Thyroid gland (tissue), 4 donors: Measurements from ENCODE around the gene VWA3B. TPM values are rescaled to one million over a fixed set of nuclear protein-coding genes. Genes with fewer than 3 reads are reported as not detected.

Experiments
- DNase-seq, 2 donors: peaks; one replicate each; pipeline ENCODE4 v3.0.0-alpha.2; 2019
- H3K27ac ChIP-seq, 3 donors: fragments of 200-600 bp; sonication (generic); 1 replicate in 2 of 3; 2 replicates in 1 of 3; pipeline ENCODE4 v1.5.1; 2016 to 2019; ENCODE audit warnings: mild to moderate bottlenecking in 1 of 3, moderate library complexity in 1 of 3
- H3K27me3 ChIP-seq: fragments of 200-600 bp; sonication (generic); one replicate; pipeline ENCODE4 v1.5.1; 2019
- H3K36me3 ChIP-seq, 2 donors: fragments of 200-600 bp; sonication (generic); one replicate each; pipeline ENCODE4 v1.5.1; 2016 to 2019
- H3K4me1 ChIP-seq, 2 donors: fragments of 200-600 bp; sonication (generic); one replicate each; pipeline ENCODE4 v1.5.1; 2017 to 2019
- H3K4me3 ChIP-seq, 3 donors: fragments of 200-600 bp; sonication (generic); replicated peaks in 1 of 3; 1 replicate in 2 of 3; 2 replicates in 1 of 3; pipeline ENCODE4 v1.5.1; 2016; ENCODE audit warnings: mild to moderate bottlenecking in 1 of 3
- H3K9me3 ChIP-seq: fragments of 200-600 bp; sonication (generic); one replicate; pipeline ENCODE4 v1.5.1; 2017
- POLR2A ChIP-seq, 2 donors: fragments of 450-650 bp; IDR thresholded peaks; one replicate each; pipeline ENCODE4 v1.6.1; 2017; ENCODE audit warnings: antibody characterized with exemption in 2 of 2, mild to moderate bottlenecking in 2 of 2, moderate library complexity in 1 of 2
- WGBS, 2 donors: methylation state at CpG; one replicate each; pipeline ENCODE4 v1.1.5; 2017; 5-methylcytosine and 5-hydroxymethylcytosine counted together
- intact Hi-C: fragments of 100-400 bp; cut with DNase I; formaldehyde crosslinking; loops from one replicate; pipeline ENCODE4 v1.15.1; 2023
- total RNA-seq, 4 donors: library from RNA; depleted of rRNA; stranded (reverse); fragments of >200 nt; gene quantifications; one replicate each; pipeline ENCODE4 v1.2.3, GENCODE V29; 2016
- TF ChIP-seq, protein P1 (sequence below), 6 experiments: fragments of 200-600 bp in 3 of 6; fragments of 450-650 bp in 3 of 6; sonication (generic) in 3 of 6; IDR thresholded peaks; one replicate each; pipeline ENCODE4 v1.5.1; 2016 to 2019; ENCODE audit warnings: antibody characterized with exemption in 6 of 6, mild to moderate bottlenecking in 2 of 6, inconsistent platforms in 1 of 6, moderate library complexity in 1 of 6

The VWA3B gene
- total RNA-seq, 4 donors from 2014 or later = 0.81 TPM; not detected in 3

DNA sequence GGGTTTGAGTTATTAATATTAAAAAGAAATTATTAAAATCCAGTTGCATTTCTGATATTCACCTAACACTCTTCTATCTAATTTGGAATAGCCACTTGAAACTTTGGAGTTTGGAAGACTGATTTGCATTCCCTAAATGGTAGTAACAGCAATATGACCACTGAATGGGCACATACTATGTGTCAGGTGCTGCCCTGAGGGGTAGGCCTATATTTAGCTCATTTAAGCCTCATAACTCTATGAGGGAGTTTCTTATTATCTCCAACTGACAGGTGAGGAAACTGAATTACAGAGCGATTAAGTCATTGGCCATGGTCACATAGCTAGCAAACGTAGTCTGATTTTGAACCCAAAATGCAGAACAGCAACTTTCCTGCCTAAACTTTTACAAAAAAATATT lies 77.3 kb downstream of the VWA3B start:
- TF ChIP-seq POLR2A (IDR thresholded peaks at IDR 0.05) = no peak
- TF ChIP-seq, protein P1, sequence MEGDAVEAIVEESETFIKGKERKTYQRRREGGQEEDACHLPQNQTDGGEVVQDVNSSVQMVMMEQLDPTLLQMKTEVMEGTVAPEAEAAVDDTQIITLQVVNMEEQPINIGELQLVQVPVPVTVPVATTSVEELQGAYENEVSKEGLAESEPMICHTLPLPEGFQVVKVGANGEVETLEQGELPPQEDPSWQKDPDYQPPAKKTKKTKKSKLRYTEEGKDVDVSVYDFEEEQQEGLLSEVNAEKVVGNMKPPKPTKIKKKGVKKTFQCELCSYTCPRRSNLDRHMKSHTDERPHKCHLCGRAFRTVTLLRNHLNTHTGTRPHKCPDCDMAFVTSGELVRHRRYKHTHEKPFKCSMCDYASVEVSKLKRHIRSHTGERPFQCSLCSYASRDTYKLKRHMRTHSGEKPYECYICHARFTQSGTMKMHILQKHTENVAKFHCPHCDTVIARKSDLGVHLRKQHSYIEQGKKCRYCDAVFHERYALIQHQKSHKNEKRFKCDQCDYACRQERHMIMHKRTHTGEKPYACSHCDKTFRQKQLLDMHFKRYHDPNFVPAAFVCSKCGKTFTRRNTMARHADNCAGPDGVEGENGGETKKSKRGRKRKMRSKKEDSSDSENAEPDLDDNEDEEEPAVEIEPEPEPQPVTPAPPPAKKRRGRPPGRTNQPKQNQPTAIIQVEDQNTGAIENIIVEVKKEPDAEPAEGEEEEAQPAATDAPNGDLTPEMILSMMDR (IDR thresholded peaks at IDR 0.05) = no peak
- Histone ChIP-seq H3K4me3 (no peak overlapping the region), H3K27me3 (no peaks in the 10 kb centered on the region), H3K36me3 (no peaks in the 10 kb centered on the region), H3K4me1 (no peaks in the 10 kb centered on the region), H3K9me3 (no peaks in the 10 kb centered on the region), H3K27ac (no peak overlapping the region)
- intact Hi-C loops = no loop called here
- 92 to 95% methylated on average over 2 of the region's 2 CpGs for WGBS, 2 donors
- DNase-seq = no peak

DNA sequence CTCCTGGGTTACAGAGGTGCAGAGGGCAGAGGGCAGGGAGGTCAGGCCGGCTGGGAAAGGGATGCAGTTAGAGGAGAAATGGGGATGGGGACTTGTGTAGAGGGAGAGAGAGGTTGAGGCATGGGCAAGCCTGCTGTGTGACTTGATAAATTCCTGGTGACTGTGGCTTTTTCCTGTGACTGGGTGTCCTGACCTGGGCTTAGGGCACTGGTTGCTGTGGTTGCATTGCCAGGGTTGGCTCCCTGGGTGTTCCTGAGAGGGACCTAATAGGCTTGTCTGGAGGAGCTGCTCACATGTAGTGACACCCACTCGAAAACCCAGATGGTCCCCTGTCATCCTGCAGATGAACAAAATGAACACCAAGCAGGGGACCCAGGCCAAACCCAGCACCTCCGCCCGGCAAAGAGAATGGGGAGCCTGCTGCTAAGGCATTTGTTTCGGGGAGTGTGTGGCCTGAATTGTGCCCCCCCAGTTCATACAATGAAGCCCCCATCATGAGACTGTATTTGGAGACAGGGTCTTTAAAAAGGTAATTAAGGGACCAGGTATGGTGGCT lies 78.6 kb downstream of the VWA3B start:
- no peak for TF ChIP-seq POLR2A (IDR thresholded peaks at IDR 0.05)
- TF ChIP-seq, protein P1 (IDR thresholded peaks at IDR 0.05) = no peak
- WGBS, 2 donors = 88 to 89% methylated on average over 5 of the region's 5 CpGs
- H3K27ac ChIP-seq = no peak overlapping the region
- no peaks in the 10 kb centered on the region for H3K36me3 ChIP-seq
- H3K9me3 ChIP-seq = no peaks in the 10 kb centered on the region
- intact Hi-C loops = no loop called here
- H3K27me3 ChIP-seq = no peaks in the 10 kb centered on the region
- no peak for DNase-seq
- H3K4me3 ChIP-seq = no peak overlapping the region
- H3K4me1 ChIP-seq = no peaks in the 10 kb centered on the region

DNA sequence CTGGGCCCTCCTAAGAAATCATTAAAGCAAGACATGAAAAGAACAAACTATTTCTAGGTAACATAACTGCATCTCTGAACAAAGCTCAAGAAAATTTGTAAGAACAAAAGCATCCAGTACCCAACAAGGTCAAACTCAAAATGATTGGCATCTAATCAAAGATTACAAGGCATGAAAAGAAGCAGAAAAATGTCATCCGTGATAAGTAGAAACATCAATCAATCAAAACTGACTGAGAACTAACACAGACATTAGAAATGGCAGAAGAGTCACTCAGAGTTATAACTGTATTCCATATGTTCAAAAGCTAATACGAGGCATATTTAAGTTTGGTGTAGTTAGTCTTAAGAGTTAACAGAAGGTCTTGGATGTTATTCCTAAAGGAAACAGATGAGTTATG lies 80.9 kb downstream of the VWA3B start:
- H3K4me1 ChIP-seq = no peaks in the 10 kb centered on the region
- no peak overlapping the region for H3K27ac ChIP-seq
- H3K9me3 ChIP-seq = no peaks in the 10 kb centered on the region
- H3K4me3 ChIP-seq = no peak overlapping the region
- intact Hi-C loops = no loop called here
- H3K36me3 ChIP-seq = no peaks in the 10 kb centered on the region
- no peak for DNase-seq
- no peaks in the 10 kb centered on the region for H3K27me3 ChIP-seq
- TF ChIP-seq, protein P1 (IDR thresholded peaks at IDR 0.05) = no peak
- TF ChIP-seq POLR2A (IDR thresholded peaks at IDR 0.05) = no peak
- 72 to 94% methylated on average over 2 of the region's 2 CpGs for WGBS, 2 donors

DNA sequence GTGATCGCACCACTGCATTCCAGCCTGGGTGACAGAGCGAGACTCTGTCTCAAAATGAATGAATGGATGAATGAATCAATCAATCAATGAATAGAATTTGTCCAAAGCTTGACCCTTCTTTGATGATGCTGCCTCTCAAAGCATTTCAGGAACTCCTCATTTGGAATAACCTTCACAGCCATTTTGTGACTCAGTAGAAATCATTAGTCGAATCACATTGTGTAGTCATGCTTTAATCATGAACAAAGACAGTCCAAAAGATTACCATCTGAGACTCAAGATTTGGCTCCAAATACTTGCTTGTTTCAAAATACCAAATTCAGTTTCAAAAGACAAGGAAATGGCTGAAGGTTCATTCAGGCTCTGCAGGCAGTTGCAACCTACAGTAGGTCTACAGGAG lies 83.1 kb downstream of the VWA3B start:
- 84 to 93% methylated on average over 3 of the region's 3 CpGs for WGBS, 2 donors
- DNase-seq = no peak
- H3K4me3 ChIP-seq = no peak overlapping the region
- TF ChIP-seq, protein P1 (IDR thresholded peaks at IDR 0.05) = no peak
- TF ChIP-seq POLR2A (IDR thresholded peaks at IDR 0.05) = no peak
- H3K36me3 ChIP-seq = no peaks in the 10 kb centered on the region
- intact Hi-C loops = no loop called here
- H3K27ac ChIP-seq = no peak overlapping the region
- H3K27me3 ChIP-seq = no peaks in the 10 kb centered on the region
- H3K4me1 ChIP-seq = no peaks in the 10 kb centered on the region
- no peaks in the 10 kb centered on the region for H3K9me3 ChIP-seq

DNA sequence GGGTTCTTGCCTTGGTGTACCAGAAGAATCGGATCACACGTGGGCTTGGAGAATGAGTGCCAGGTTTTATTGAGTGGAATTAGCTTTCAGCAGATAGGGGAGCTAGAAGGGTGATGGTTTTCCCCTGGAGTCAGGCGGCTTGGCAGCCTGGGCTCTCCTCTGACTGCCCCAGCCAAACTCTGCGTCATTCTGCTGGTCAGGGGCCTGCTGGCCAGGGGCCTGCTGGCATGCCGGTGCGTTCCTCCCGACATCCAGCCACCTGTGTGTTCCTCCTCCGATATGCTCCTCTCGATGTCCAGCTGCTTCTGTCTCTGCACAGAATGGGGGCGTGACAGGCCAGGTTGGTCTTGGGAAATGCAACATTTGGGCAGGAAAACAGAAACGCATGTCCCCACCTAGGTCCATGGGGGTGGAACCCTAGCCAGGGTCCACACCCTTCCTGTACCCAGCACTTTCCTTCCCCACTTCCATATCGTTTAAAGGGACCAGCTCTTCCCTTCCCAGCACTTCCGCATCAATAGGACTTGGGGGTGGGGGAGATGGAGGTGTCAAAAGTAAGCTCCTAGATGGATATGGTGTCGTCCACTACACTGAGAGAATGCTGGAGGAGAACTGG lies 85.3 kb downstream of the VWA3B start:
- Histone ChIP-seq H3K27ac (no peak overlapping the region), H3K27me3 (no peaks in the 10 kb centered on the region), H3K4me1 (no peaks in the 10 kb centered on the region), H3K36me3 (no peaks in the 10 kb centered on the region), H3K4me3 (no peak overlapping the region), H3K9me3 (no peaks in the 10 kb centered on the region)
- intact Hi-C loops = no loop called here
- TF ChIP-seq POLR2A (IDR thresholded peaks at IDR 0.05) = no peak
- TF ChIP-seq, protein P1 (IDR thresholded peaks at IDR 0.05) = no peak
- no peak for DNase-seq
- 80 to 90% methylated on average over 8 to 14 of the region's 14 CpGs for WGBS, 2 donors
